SIG-M5 treated with dmso at 0.1 percent for 504 hours (cell line): ENCODE data around the gene NAA38.
"Not testable (repeated sequence)": the region's sequence is repeated elsewhere in the genome, so short reads cannot be mapped to it uniquely, and the experiment has no call there.

ENCODE experiments used
- DNase-seq: peaks from one replicate; lab custom pipeline; 2025; ENCODE audit not compliant: unreplicated experiment; lab: John Stamatoyannopoulos, UW

NAA38 gene

GRCh38 chr17:7882068-7882467, 24.7 kb upstream of the NAA38 start:
- DNase-seq, result no peak

GRCh38 chr17:7881276-7882054, 24.1 kb upstream of the NAA38 start:
- DNase-seq, result peak; percentile 44

DNA sequence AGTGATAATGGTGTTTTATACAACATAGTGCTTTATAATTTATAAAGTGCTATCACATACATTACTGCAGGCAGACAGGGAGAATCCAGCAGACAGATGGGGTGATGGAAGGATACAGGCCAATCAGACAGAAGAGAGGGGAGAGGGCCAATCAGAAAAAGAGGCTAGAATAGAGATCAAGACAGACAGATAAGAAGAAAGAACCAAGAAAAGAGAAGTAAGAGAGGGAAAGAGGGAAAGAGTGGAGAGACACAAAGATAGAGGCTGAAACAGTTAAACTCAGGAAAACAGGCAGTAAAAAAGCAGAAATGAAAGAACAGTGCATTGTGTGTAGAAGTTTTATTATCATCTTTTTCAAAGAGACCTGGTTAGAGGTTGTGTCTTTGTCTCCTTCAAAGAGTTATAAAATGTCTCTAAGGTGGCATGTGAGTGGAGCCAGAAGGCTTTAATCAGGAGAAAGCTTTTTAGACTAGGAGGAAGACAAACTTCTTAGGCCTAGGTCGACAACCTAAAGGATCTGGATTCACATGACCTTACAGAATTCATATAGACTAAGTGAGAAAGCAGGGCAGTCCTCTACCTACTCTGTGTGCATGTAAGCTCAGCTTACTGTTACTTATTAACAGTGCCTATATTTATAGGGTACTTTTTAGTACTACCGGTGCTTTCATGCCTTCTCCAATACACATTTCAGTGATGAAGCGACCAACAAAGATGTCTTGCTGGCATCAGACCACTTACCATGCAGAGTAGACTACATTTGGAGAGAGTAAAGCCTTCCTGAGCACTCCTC, 22.9 kb upstream of the NAA38 start:
- DNase-seq, result peak; percentile 78

GRCh38 chr17:7878234-7878633, 20.9 kb upstream of the NAA38 start:
- DNase-seq, result no peak

DNA sequence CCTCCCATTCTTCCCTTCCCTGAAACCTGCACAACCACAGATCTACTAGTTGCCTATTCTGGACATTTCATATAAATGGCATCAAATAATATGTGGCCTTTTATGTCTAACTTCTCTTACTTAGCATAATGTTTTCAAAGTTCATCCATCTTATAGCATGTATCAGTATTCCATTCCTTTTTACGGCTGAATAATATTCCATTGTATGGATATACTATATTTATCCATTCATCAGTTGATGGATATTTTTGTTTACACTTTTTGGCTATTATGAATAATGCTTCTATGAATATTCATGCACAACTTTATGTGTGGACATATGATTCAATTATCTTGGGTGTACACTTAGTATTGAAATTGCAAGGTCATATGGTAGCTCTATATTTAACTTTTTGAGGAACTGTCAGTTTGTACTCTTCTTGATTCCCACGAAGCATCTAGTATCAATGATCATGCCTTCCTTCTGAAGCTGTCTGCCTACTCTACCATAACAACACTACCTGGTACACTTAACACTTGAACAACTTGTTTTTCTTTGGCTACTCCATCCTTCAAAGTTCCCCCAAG, 18.5 kb upstream of the NAA38 start:
- DNase-seq, result no peak

DNA sequence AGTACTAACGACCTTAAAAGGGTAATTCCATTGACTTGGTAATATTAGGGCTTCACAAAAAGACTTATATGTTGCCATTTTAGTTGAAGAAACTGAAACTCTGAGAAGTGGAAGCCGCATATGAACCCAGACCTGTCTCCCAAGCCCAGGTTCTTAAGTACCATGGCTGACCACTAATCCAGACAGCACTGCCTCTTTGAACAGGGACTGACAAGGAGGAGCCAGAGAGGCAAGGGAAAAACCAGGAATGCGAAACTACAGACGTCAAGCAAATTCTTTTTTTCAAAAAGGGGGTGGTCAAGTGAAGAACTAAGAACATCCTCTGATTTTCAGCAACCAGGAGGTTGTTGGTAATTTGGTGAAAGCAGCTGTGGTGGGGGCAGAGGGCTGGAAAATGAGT, 15.7 kb upstream of the NAA38 start:
- no peak for DNase-seq

DNA sequence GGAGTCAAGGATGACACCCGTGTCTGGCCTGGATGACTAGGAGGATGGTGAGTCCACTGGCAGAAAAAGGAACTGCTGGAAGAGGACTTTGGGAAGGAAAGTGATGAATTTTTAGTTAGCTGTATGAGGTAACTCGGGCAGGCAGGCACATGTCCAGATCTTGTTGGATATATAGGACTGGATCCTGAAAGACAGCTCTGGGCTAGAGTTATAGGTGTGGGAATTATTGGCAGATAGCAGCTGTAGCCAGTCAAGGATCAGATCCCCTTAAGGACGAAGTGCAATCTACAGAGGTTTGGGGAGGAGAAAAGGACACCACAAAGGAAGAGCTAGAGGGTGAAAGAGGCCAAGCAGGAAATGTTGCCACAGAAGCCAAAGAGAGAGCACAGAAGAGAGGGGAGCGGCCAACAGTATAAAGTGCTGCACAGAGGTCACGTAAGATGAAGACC, 10.5 kb upstream of the NAA38 start:
- peak; percentile 21 for DNase-seq

- no peak for DNase-seq
Measured at GRCh38 chr17:7864995-7865650, 7.8 kb upstream of the NAA38 start.

DNA sequence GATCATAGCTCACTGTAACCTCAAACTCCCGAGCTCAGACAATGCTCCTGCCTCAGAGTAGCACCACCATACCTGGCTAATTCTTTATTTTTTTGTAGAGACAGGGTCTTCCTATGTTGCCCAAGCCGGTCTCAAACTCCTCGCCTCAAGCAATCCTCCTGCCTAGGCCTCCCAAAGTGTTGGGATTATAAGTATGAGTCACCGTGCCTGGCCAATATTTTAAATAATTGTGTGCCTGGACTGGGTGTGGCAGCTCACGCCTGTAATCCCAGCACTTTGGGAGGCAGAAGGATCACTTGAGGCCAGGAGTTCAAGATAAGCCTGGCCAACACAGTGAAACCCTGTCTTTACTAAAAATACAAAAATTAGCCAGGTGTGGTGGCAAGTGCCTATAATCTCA, 7.0 kb upstream of the NAA38 start:
- not testable (repeated sequence) for DNase-seq

DNA sequence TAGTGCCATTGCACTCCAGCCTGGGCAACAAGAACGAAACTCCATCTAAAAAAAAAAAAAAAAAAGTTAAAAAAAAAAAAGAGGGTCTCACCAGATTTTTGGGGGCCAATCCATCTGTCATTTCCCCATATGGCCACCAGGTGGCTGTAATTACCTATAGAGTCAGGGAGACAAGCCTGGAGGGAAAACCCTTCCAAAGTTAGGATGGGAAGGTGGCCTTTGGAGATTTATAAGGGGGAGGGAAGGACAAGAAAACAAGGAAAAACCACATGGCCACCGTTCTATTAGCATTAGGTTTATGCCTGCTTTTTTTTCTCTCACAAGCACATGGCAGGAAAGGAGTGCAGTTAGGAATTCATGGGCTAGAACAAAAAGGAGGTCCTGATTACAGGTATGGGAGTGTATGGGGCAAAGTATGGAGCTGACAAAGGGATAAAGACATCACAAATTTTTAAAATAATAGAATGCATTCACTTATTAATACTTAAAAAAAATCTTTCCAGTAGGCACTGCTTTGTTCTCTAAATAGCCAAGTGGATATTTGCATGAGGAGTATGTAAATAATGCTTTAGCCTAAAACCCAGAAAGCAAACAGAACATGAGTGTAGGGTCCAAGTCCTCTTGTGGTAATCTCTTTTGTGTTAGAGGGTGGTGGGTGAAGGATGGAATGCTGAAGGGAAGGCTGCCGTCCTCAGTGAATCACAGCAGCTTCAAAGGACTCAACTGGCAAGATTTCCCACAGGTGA, 5.5 kb upstream of the NAA38 start:
- DNase-seq, result peak; percentile 11

DNA sequence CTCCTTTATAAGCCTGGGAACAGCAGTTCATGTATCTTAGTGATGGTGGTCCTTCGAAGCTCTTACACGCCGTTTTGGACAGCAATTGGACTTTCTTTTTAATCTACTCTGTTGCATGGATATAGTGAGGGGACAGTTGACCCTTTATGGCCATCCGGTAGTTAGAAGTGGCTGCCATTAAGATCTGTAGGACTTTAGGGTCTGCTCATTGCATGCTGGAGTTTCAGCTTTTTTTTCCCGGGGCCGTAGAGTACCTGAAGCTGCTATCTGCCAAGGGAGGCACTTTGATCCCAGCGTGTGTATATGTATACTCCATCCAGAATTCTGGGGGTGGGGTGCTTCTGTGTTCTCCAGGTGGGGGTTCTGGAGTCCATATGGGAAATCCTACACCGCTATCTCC, 1.7 kb upstream of the NAA38 start:
- no peak for DNase-seq

DNA sequence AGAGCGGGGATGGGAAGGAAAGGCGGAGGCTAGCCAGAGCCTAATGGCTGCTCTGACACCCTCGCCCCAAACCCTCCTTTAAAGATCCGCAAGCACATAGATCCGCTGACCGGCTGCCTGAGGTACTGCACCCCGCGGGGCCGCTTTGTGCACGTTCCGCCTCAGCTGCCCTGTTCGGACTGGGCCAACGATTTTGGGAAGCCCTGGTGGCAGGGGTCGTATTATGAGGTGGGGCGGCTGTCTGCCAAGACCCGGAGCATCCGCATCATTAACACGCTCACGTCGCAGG, 1.1 kb upstream of the NAA38 start:
- DNase-seq, result peak; percentile 69

DNA sequence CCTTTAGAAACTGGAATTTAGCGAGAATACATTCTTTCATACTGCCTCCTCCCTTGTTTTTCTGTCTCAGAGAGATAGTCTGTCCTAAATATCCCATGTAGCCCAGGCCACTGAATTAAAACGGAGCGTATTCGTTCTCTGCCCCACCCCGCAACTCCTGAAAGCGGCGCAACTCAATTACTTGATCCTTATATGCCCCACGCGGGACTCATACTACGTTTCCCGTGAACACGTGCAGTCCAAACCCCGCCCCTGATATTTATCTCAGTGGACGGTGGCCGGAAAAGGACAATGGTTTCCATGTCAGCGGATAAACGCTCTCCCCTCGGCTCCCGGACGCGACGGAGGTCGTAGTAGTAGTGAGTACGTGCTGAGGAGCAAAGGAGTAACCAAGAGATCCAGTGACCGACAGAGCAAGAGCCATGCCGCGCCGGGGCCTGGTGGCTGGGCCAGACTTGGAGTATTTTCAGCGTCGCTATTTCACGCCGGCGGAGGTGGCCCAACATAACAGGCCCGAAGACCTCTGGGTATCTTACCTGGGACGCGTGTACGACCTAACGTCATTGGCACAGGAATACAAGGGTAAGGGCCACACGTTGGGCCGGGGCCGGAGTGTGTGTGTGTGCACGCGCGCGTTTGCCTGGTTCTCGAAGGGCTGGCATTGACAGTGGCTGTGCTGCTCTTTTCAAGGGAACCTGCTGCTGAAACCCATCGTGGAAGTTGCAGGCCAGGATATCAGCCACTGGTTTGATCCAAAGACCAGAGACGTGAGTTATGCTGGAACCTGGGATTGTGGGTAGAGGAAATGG, 558 bp upstream of the NAA38 start, which contains the start of gene CYB5D1:
Gene CYB5D1, plus strand, starts transcription at position 291 of the 809 bp plus-strand sequence. Its CDS starts 132 bp downstream, at position 423.
- peak; percentile 95 for DNase-seq

GRCh38 chr17:7856011-7856810, 1.1 kb downstream of the NAA38 start:
- DNase-seq, result peak; percentile 50

DNA sequence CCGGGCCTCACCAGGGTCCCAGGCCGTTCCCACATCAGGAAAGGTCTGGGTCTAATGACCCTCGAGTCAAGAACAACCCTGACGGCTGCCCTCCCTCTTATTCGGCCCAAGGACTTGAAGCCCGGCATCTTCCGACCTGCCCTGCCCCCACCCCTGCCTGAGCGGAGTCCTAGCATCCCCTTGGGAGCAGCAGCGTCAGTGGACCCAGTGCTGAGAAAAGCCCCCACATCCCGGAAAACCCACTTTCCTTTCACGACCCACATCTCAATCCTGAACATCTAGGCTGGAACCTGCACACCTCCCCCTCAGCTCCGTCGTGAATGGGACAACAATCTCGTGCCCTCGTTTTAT, 1.7 kb downstream of the NAA38 start:
- DNase-seq, result no peak

- no peak for DNase-seq
Measured at GRCh38 chr17:7854851-7855659, 2.3 kb downstream of the NAA38 start, which contains the start of gene TMEM88. Gene TMEM88, plus strand, starts transcription at chr17:7855066. Its CDS starts 9 bp downstream, at chr17:7855075.

DNA sequence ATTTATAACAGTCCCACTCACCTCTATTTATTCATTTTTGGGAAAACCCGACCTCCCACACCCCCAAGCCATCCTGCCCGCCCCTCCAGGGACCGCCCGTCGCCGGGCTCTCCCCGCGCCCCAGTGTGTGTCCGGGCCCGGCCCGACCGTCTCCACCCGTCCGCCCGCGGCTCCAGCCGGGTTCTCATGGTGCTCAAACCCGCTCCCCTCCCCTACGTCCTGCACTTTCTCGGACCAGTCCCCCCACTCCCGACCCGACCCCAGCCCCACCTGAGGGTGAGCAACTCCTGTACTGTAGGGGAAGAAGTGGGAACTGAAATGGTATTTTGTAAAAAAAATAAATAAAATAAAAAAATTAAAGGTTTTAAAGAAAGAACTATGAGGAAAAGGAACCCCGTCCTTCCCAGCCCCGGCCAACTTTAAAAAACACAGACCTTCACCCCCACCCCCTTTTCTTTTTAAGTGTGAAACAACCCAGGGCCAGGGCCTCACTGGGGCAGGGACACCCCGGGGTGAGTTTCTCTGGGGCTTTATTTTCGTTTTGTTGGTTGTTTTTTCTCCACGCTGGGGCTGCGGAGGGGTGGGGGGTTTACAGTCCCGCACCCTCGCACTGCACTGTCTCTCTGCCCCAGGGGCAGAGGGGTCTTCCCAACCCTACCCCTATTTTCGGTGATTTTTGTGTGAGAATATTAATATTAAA, 3.1 kb downstream of the NAA38 start:
- DNase-seq, result no peak

- no peak for DNase-seq
Measured at GRCh38 chr17:7853691-7854038, 3.7 kb downstream of the NAA38 start.
